Fibroblast of lung (primary cell): ENCODE results near the gene ZBTB7B. TPM values are rescaled to one million over a fixed set of nuclear protein-coding genes. Genes with fewer than 3 reads are reported as not detected.

Source experiments
- DNase-seq, 2 donors: peaks; one replicate each; pipeline versions ENCODE4 v3.0.0 to v3.0.0-alpha.2; 2010; ENCODE audit warnings: low read depth in 2 of 2
- H2AFZ ChIP-seq: 2 replicates; pipeline ENCODE4 v1.5.1; 2012; ENCODE audit warnings: low read length, control low read depth, inconsistent platforms
- H3K27ac ChIP-seq: 2 replicates; pipeline ENCODE4 v1.5.1; 2011; ENCODE audit warnings: low read length, control low read depth; ENCODE audit not compliant: insufficient read depth
- H3K27me3 ChIP-seq: 2 replicates; pipeline ENCODE4 v1.5.1; 2011; ENCODE audit warnings: mild to moderate bottlenecking, low read length; ENCODE audit not compliant: control insufficient read depth, insufficient read depth
- H3K36me3 ChIP-seq: 2 replicates; pipeline ENCODE4 v1.5.1; 2011; ENCODE audit warnings: low read length; ENCODE audit not compliant: control insufficient read depth, insufficient read depth
- H3K4me1 ChIP-seq: 2 replicates; pipeline ENCODE4 v1.5.1; 2011; ENCODE audit warnings: low read length; ENCODE audit not compliant: control insufficient read depth, insufficient read depth; ENCODE audit errors: extremely low read depth
- H3K4me2 ChIP-seq: 2 replicates; pipeline ENCODE4 v1.5.1; 2011; ENCODE audit warnings: low read length, control low read depth; ENCODE audit not compliant: insufficient read depth; ENCODE audit errors: extremely low read depth
- H3K4me3 ChIP-seq, 4 experiments: fragments of 200-600 bp in 1 of 4; sonication (generic) in 1 of 4; replicated peaks in 1 of 4; 2 replicates each; pipeline ENCODE4 v1.5.1; 2011 to 2016; ENCODE audit warnings: low read length in 4 of 4, low read depth in 3 of 4, mild to moderate bottlenecking in 3 of 4, control low read depth in 2 of 4, inconsistent platforms in 1 of 4, mixed read lengths in 1 of 4; ENCODE audit not compliant: insufficient read depth in 1 of 4; ENCODE audit errors: control extremely low read depth in 1 of 4
- H3K79me2 ChIP-seq: 2 replicates; pipeline ENCODE4 v1.5.1; 2012; ENCODE audit warnings: mild to moderate bottlenecking, low read length, inconsistent platforms; ENCODE audit not compliant: control insufficient read depth, insufficient read depth
- H3K9ac ChIP-seq: 2 replicates; pipeline ENCODE4 v1.5.1; 2011; ENCODE audit warnings: mild to moderate bottlenecking, low read length, control low read depth; ENCODE audit not compliant: insufficient read depth
- H3K9me3 ChIP-seq: 2 replicates; pipeline ENCODE4 v1.5.1; 2012; ENCODE audit warnings: low read depth, low read length; ENCODE audit not compliant: control insufficient read depth, insufficient read depth
- H4K20me1 ChIP-seq: 2 replicates; pipeline ENCODE4 v1.5.1; 2011; ENCODE audit warnings: low read length; ENCODE audit not compliant: control insufficient read depth, insufficient read depth; ENCODE audit errors: extremely low read depth
- EZH2 ChIP-seq: IDR thresholded peaks from 2 replicates; pipeline ENCODE4 v1.5.1; 2012; ENCODE audit warnings: low read length, control low read depth, mild to moderate bottlenecking; ENCODE audit errors: missing control alignments
- polyA plus RNA-seq, 2 donors: library from polyadenylated mRNA; depleted of rRNA in 1 of 2; stranded (reverse) in 1 of 2; unstranded in 1 of 2; fragments of >200 nt; gene quantifications; 2 replicates each; pipeline ENCODE4 v1.2.1, GENCODE V29; 2011 to 2012; ENCODE audit warnings: missing spikeins in 1 of 2
- total RNA-seq: library from RNA; depleted of rRNA; stranded (reverse); fragments of >200 nt; gene quantifications from 2 replicates; pipeline ENCODE4 v1.2.1, GENCODE V29; 2014
- TF ChIP-seq, protein P1 (sequence below), 2 donors: IDR thresholded peaks in 1 of 2; conservative IDR thresholded peaks in 1 of 2; 1 replicate in 1 of 2; 2 replicates in 1 of 2; pipeline ENCODE4 v1.5.1; 2011 to 2012; ENCODE audit warnings: low read length in 2 of 2, control low read depth in 1 of 2, inconsistent platforms in 1 of 2, low read depth in 1 of 2, mild to moderate bottlenecking in 1 of 2

Gene ZBTB7B
- total and polyA plus RNA-seq, 2 donors (not counting 1 experiment from before 2014, with no cell fraction given) = 7.0 to 19.3 TPM

GRCh38 chr1:154978360-154978759 lies 24.2 kb upstream of the ZBTB7B start:
- H2AFZ ChIP-seq = no peak overlapping the region
- no peak overlapping the region for H3K27ac ChIP-seq
- H3K4me2 ChIP-seq = no peak overlapping the region
- H3K4me1 ChIP-seq = peaks cover 4% of the 10 kb centered on the region
- no peaks in the 10 kb centered on the region for H3K9me3 ChIP-seq
- DNase-seq = no peak
- H3K27me3 ChIP-seq = no peaks in the 10 kb centered on the region
- H3K9ac ChIP-seq = no peak overlapping the region
- H3K79me2 ChIP-seq = peaks cover 38% of the 10 kb centered on the region
- TF ChIP-seq EZH2 = no peak
- TF ChIP-seq, protein P1, sequence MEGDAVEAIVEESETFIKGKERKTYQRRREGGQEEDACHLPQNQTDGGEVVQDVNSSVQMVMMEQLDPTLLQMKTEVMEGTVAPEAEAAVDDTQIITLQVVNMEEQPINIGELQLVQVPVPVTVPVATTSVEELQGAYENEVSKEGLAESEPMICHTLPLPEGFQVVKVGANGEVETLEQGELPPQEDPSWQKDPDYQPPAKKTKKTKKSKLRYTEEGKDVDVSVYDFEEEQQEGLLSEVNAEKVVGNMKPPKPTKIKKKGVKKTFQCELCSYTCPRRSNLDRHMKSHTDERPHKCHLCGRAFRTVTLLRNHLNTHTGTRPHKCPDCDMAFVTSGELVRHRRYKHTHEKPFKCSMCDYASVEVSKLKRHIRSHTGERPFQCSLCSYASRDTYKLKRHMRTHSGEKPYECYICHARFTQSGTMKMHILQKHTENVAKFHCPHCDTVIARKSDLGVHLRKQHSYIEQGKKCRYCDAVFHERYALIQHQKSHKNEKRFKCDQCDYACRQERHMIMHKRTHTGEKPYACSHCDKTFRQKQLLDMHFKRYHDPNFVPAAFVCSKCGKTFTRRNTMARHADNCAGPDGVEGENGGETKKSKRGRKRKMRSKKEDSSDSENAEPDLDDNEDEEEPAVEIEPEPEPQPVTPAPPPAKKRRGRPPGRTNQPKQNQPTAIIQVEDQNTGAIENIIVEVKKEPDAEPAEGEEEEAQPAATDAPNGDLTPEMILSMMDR (conservative IDR thresholded peaks at IDR 0.05 in 1 of 2, IDR thresholded peaks at IDR 0.05 in 1 of 2; ENCODE audit: low read depth in 1 of 2, low read length in 2 of 2) = no peak
- H3K36me3 ChIP-seq = no peaks in the 10 kb centered on the region
- no peak overlapping the region for H3K4me3 ChIP-seq
- no peaks in the 10 kb centered on the region for H4K20me1 ChIP-seq

DNA sequence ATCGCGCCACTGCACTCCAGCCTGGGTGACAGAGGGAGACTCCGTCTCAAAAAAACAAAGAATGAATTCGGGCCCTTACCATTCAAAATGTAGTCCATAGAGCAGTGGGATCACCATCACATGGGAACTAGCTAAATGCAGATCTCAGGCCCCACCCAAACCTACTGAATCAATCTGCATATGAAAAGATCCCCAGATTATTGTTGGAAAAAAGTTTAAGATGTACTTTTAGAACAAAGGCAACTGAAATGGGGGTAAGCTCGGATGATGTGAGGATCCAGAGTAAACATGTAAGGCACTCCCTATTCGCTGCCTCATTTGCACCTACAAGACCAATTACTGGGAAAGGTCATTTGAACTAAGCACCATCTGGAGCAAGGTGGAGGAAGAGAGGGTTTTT lies 20.3 kb upstream of the ZBTB7B start:
- H3K27me3 ChIP-seq = no peaks in the 10 kb centered on the region
- peak overlapping the region; percentile 84 for H2AFZ ChIP-seq
- TF ChIP-seq, protein P1 (conservative IDR thresholded peaks at IDR 0.05 in 1 of 2, IDR thresholded peaks at IDR 0.05 in 1 of 2; ENCODE audit: low read depth in 1 of 2, low read length in 2 of 2) = no peak
- TF ChIP-seq EZH2 = no peak
- H3K36me3 ChIP-seq = no peaks in the 10 kb centered on the region
- no peaks in the 10 kb centered on the region for H3K9me3 ChIP-seq
- no peak for DNase-seq
- no peaks in the 10 kb centered on the region for H4K20me1 ChIP-seq
- H3K4me1 ChIP-seq = peaks cover 6% of the 10 kb centered on the region
- H3K27ac ChIP-seq = no peak overlapping the region
- H3K4me3 ChIP-seq = peak overlapping the region in 3 of 4 experiments; percentile 41 to 100 (median 98)
- peaks cover 28% of the 10 kb centered on the region for H3K79me2 ChIP-seq
- H3K4me2 ChIP-seq = peak overlapping the region; percentile 89
- no peak overlapping the region for H3K9ac ChIP-seq

- Histone ChIP-seq H3K4me3 (peak within 1 kb of the TSS; percentile 77 to 100 (median 94)), H2AFZ (peak within 1 kb of the TSS; percentile 84), H3K27me3 (no peaks in the 10 kb centered on the region), H3K9ac (peak within 1 kb of the TSS; percentile 66), H3K4me2 (peak within 1 kb of the TSS; percentile 95), H3K79me2 (peaks cover 21% of the 10 kb centered on the region), H3K4me1 (peaks cover 6% of the 10 kb centered on the region), H4K20me1 (no peaks in the 10 kb centered on the region), H3K9me3 (no peaks in the 10 kb centered on the region), H3K27ac (peak within 1 kb of the TSS; percentile 46), H3K36me3 (peaks cover 3% of the 10 kb centered on the region)
- DNase-seq = peak; percentile 100
- TF ChIP-seq, protein P1 (conservative IDR thresholded peaks at IDR 0.05 in 1 of 2, IDR thresholded peaks at IDR 0.05 in 1 of 2; ENCODE audit: low read depth in 1 of 2, low read length in 2 of 2) = no peak
- TF ChIP-seq EZH2 = no peak
Observed at GRCh38 chr1:154982897-154983648, 19.5 kb upstream of the ZBTB7B start, which contains the start of gene FLAD1. TSS of gene FLAD1 (plus strand) at chr1:154983344. CDS start at chr1:154983695, 351 bp downstream.
